Fibroblast of skin of right biceps (primary cell): ENCODE measurements around the gene FAM50A.

Experiments
- DNase-seq: peaks from one replicate; pipeline ENCODE4 v3.0.0-alpha.2; 2013

FAM50A gene

GRCh38 chrX:154466907-154467306 lies 23.0 kb downstream of the FAM50A start:
- no peak for DNase-seq

GRCh38 chrX:154467556-154467955 lies 23.6 kb downstream of the FAM50A start:
- DNase-seq: no peak

- no peak for DNase-seq
Measured at GRCh38 chrX:154468217-154468616, 24.3 kb downstream of the FAM50A start.

- DNase-seq: no peak
Measured at GRCh38 chrX:154469114-154469513, 25.2 kb downstream of the FAM50A start.

- DNase-seq: no peak
Measured at GRCh38 chrX:154469880-154470279, 25.9 kb downstream of the FAM50A start.

GRCh38 chrX:154470434-154470833 lies 26.5 kb downstream of the FAM50A start:
- DNase-seq: no peak

DNA sequence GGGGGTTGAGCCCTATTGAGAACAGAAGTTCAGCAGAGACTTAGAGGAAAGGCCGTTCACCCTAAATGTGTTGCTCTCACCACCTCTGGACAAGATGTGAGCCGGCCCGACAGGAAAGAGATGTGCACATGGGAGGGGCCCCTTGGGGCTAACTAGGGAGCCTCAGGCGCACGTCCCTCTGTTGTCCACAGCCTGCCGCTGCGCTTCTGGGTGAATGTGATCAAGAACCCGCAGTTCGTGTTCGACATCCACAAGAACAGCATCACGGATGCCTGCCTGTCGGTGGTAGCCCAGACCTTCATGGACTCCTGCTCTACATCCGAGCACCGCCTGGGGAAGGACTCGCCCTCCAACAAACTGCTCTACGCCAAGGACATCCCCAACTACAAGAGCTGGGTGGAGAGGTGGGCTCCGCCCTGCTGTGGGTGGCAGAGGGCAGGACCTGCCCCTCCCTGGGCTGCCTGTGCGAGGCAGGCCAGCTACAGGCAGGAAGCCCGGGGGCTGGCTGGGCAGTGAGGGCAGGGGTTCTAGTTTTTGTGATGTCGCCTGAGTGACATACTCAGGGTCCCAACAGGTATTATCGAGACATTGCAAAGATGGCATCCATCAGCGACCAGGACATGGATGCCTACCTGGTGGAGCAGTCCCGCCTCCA lies 27.1 kb downstream of the FAM50A start:
- no peak for DNase-seq

DNA sequence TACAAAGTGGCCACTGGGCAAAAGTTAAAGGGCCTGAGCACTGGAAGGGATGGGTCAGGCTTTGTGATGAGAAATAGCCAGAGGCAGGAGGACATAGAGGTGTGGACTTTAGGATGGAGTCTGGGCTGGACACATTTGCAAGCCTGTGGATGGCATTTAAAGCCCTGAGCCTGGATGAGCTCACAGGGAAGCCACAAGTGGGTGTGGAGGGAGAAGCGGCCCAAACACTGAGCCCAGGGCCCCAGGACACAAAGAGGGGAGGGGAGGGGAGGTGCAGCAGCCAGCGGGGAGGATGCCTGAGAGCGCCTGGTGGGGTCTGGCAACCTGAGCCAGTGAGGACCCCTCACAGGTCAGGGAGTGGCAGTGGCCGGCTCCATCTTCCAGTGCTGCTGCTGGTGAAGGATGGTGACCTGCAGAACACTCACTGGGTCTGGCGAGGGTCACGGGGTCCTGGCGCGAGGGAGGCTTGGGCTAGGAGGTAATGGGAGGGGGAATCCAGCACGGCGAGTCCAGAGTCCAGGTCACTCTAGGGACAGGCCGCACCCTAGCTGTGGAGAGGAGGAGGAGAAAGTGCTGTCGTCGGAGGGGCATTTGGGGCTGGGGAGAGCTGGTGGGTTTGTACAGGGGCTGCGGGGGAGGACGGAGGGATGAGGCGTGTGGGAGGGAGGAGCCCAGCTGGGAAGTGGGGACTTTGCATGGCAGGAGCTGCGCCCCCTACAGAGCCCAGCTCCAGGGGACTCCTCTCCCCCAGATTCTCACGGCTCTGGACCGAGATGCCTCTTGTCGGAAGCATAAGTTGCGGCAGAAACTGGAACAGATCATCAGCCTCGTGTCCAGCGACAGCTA lies 28.1 kb downstream of the FAM50A start:
- DNase-seq: no peak

- no peak for DNase-seq
Measured at GRCh38 chrX:154472685-154473632, 29.0 kb downstream of the FAM50A start.

- no peak for DNase-seq
Measured at GRCh38 chrX:154473683-154474082, 29.7 kb downstream of the FAM50A start.

DNA sequence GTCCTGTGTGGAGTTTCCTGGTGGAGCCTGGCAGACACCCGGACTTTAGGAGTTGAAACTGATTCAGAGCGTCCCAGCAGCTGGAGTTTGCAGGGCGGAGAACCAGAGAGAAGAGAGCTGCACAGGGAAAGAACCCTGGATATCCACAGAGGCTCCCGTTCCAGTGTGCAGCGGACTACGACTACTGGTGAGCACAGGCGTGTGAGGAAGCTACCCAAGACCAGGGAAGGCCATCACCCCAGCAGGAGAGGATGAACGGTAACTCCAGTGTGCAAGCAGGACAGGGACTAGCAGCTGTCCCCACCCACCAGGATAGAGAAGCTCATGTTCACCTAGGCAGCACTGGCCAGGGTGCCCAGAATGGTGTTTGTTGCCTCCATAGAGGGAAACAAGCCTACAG lies 32.9 kb downstream of the FAM50A start:
- DNase-seq: no peak

DNA sequence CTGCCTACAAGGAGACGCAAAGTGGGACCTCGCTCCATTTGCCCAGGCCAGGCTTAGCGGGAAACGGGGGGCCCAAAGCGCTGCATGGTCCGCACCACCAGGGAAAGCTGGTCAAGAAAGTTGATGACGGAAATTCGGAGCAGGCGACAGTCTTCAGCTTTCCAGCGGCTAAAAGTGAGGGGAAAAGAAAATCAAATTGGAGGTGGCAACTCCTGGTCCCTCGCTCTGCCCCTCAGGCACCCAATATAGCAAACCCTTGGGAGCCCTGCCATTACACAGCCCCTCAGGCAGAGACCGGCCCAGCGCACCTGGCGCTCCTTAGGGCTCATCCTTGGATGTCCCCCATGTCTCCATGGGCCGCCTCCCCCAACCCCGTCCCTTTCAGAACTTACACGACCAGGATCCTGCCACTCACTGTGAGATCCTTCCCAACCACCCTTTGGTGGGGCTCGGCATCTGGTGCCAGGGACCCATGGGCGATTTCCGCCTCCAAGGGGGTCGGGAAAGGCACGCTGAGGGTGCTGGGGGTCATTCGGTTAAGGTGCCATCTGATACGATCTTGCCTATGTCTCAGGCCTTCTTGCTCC lies 34.0 kb downstream of the FAM50A start:
- no peak for DNase-seq

- DNase-seq: peak; percentile 83
Measured at GRCh38 chrX:154478728-154479622, 35.0 kb downstream of the FAM50A start, which contains the start of gene LAGE3. TSS of gene LAGE3 (minus strand) at chrX:154479281. CDS start at chrX:154478915, 366 bp downstream.

DNA sequence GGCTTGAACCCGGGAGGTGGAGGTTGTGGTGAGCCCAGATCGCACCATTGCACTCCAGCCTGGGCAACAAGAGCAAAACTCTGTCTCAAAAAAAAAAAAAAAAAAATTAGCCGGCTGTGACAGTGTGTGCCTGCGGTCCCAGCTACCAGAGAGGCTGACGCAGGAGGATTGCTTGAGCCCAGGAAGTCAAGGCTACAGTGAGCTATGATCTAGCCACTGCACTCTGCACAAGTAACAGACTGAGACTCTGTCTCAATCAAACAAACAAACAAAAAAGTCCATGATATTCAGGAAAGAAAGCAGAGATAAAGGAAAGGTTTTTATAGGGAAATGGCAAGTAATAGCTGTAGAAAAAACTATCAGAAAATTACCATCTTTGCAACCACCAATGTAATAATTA lies 37.3 kb downstream of the FAM50A start:
- no peak for DNase-seq

- no peak for DNase-seq
Measured at GRCh38 chrX:154481911-154482601, 38.1 kb downstream of the FAM50A start.

GRCh38 chrX:154482786-154483185 lies 38.8 kb downstream of the FAM50A start:
- no peak for DNase-seq

DNA sequence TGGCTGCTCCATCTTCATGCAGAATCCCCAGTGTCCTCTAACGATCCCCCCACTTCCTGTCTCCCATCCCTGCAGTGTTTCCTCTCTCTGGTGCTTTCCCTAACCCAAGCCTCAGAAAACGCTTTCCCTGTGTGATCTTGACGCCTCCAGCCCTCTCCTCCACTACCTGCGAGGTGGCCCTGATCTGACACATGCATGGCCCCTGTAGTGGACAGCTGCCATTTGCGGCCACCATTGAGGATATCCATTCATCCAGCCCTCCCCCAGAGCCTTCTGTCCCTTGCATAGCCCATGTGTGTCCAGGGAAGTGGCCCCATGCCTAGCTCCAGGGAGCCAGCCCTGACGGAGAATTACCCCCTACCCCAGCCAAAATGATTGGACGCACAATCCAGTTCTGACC lies 39.4 kb downstream of the FAM50A start:
- no peak for DNase-seq

GRCh38 chrX:154484255-154485149 lies 40.6 kb downstream of the FAM50A start:
- no peak for DNase-seq

DNA sequence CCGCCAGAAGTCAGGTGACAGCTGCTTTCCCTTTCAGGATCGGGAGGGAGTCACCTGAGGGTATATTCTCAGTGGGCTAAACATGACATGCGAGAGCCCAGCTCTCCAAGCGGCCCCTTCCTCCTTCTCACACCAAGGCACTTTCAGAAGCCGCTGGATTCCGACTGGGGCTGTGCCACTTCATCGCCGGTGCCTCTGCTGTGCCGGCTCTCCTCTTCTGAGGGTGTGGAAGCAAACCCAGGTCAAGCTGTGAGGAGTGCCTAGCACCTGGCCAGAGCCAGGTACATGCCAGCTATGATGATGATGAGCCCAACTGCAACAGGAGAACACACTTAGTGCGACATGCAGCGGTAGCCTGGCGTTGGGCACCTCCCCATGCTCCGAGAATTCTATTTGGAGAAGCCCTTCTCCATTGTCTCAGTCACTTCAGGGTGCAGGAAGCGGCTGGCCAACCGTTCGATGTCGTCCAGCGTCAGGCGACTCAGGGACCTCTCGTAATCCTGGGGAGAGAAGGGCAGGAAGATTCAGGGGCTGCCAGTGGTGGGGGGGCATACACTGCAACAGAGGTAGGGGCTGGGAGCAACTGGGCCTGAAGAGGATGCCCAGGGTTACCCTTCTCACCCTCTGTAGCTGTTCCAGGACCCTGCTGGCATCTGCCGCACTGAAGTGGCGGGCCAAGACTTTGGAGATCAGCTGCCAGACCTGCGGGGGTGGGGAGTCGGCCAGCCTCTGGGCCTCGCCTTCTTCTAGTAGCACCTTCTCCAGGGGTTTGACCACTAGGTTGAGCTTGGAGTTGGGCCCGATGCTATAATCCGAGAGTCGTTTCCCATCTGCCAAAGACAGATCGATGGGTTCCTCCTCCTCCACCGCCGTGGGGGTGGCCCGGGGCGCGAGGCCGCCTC lies 41.5 kb downstream of the FAM50A start:
- no peak for DNase-seq
